Gastrocnemius medialis (tissue), 4 donors: ENCODE measurements around the gene TSPAN5.

ENCODE experiments used
- CTCF ChIP-seq, 5 experiments: fragments of 450-650 bp in 3 of 5; fragments of 200-600 bp in 2 of 5; sonication (generic) in 2 of 5; IDR thresholded peaks in 4 of 5; conservative IDR thresholded peaks in 1 of 5; 1 replicate in 4 of 5; 2 replicates in 1 of 5; pipeline ENCODE4 v1.5.1; 2016 to 2019; ENCODE audit warnings: antibody characterized with exemption in 5 of 5, mild to moderate bottlenecking in 3 of 5, moderate library complexity in 3 of 5
- POLR2A ChIP-seq, 2 donors: fragments of 450-650 bp; IDR thresholded peaks; one replicate each; pipeline ENCODE4 v1.6.1; 2017; ENCODE audit warnings: antibody characterized with exemption in 2 of 2, mild to moderate bottlenecking in 2 of 2, moderate library complexity in 2 of 2

DNA sequence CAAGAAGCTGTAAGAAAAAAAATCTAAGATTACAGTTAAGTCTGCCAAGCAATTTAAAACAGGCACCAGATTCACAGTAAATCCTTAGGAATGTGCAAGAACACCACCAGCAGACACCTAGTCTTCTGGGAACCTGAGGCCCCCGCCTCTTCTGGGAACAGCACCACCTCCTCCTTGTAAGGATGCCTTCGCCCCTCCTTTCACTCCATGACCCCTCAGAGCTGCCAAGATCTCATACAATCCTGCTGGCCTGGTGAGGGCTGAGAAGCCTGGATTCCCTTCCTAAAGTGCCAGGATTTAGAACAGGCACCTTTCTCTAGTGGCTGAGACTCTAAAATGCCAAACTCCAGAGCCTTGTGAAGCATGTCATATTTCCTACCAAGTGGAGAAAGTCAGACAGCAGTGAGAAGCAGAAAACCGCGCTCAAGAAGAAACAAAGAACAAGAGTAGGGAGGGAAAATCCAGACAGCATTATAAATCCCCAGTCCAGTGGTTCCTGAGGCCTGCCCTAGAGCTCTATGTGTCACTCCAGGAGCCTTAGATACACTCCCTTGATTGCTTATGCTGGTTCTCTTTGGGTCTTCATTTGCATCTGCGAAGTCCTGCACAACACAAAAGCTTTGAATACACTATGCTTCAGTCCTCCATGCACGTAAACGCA lies 166.4 kb downstream of the TSPAN5 start:
- no peak for TF ChIP-seq CTCF (IDR thresholded peaks at IDR 0.05 in 4 of 5, conservative IDR thresholded peaks at IDR 0.05 in 1 of 5)
- no peak for TF ChIP-seq POLR2A (IDR thresholded peaks at IDR 0.05)
